Osteocyte (in vitro differentiated cells): ENCODE measurements around the gene DNAI7. TPM values are rescaled to one million over a fixed set of nuclear protein-coding genes. Genes with fewer than 3 reads are reported as not detected.

Experiments
- DNase-seq: peaks from one replicate; pipeline ENCODE4 v3.0.0; 2021; ENCODE audit warnings: mixed read lengths; ENCODE audit not compliant: unreplicated experiment; ENCODE audit errors: extremely low spot score
- H3K27ac Mint-ChIP-seq: one replicate; pipeline ENCODE4 v1.8.0; 2021; ENCODE audit warnings: mild to moderate bottlenecking, mixed read lengths; ENCODE audit not compliant: unreplicated experiment
- H3K27me3 Mint-ChIP-seq: one replicate; pipeline ENCODE4 v1.8.0; 2021; ENCODE audit warnings: mixed read lengths; ENCODE audit not compliant: unreplicated experiment
- H3K36me3 Mint-ChIP-seq: one replicate; pipeline ENCODE4 v1.8.0; 2021; ENCODE audit warnings: mixed read lengths; ENCODE audit not compliant: unreplicated experiment
- H3K4me1 Mint-ChIP-seq: one replicate; pipeline ENCODE4 v1.8.0; 2021; ENCODE audit warnings: mixed read lengths; ENCODE audit not compliant: unreplicated experiment
- H3K4me3 Mint-ChIP-seq: one replicate; pipeline ENCODE4 v1.8.0; 2021; ENCODE audit warnings: mild to moderate bottlenecking, moderate library complexity, mixed read lengths; ENCODE audit not compliant: unreplicated experiment
- H3K9me3 Mint-ChIP-seq: one replicate; pipeline ENCODE4 v1.8.0; 2021; ENCODE audit warnings: mixed read lengths; ENCODE audit not compliant: unreplicated experiment
- CTCF ChIP-seq: fragments of 200-600 bp; sonication (generic); IDR thresholded peaks from 2 replicates; pipeline ENCODE4 v1.5.0; 2021; ENCODE audit warnings: antibody characterized with exemption, mild to moderate bottlenecking, moderate library complexity
- total RNA-seq: library from RNA; stranded (reverse); gene quantifications from 2 replicates; pipeline ENCODE4 v1.2.1, GENCODE V29; 2021

DNAI7 gene
- total RNA-seq, 1 donor from 2014 or later, result 0.30 TPM

GRCh38 chr12:25131270-25131669 lies 63.7 kb downstream of the DNAI7 start:
- no peak for DNase-seq
- no peak for TF ChIP-seq CTCF
- Mint-ChIP-seq H3K27me3 (peaks cover 20% of the 10 kb centered on the region), H3K27ac (no peak overlapping the region), H3K4me3 (no peak overlapping the region), H3K4me1 (peaks cover 15% of the 10 kb centered on the region), H3K36me3 (no peaks in the 10 kb centered on the region), H3K9me3 (no peaks in the 10 kb centered on the region)

- H3K27me3 Mint-ChIP-seq, result peaks cover 20% of the 10 kb centered on the region
- H3K9me3 Mint-ChIP-seq, result no peaks in the 10 kb centered on the region
- peaks cover 12% of the 10 kb centered on the region for H3K4me1 Mint-ChIP-seq
- H3K36me3 Mint-ChIP-seq, result no peaks in the 10 kb centered on the region
- H3K4me3 Mint-ChIP-seq, result no peak overlapping the region
- no peak overlapping the region for H3K27ac Mint-ChIP-seq
- peak; percentile 70 for TF ChIP-seq CTCF
- DNase-seq, result no peak
Observed at GRCh38 chr12:25130741-25131188, 64.2 kb downstream of the DNAI7 start.

DNA sequence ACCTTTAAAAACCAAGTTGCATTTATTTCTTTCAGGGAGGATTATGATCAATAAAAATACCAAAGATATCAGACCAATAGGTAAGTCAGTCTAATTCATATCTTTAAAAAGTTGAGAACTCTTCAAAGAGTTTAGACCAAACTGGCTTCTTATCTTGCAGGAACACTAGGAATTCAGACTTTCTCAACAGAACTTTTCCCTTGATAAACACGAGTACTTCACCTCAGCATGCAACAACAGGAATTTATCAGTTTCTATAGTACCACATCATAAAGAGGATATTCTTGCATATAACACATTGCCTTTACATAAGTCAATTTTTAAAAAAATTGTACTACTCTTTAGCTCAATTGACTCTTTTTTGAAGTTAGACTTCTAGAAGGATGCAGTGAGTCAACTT lies 68.2 kb downstream of the DNAI7 start:
- no peak overlapping the region for H3K27ac Mint-ChIP-seq
- H3K27me3 Mint-ChIP-seq, result peaks cover 10% of the 10 kb centered on the region
- no peaks in the 10 kb centered on the region for H3K36me3 Mint-ChIP-seq
- peaks cover 4% of the 10 kb centered on the region for H3K4me1 Mint-ChIP-seq
- no peak for DNase-seq
- no peaks in the 10 kb centered on the region for H3K9me3 Mint-ChIP-seq
- no peak for TF ChIP-seq CTCF
- H3K4me3 Mint-ChIP-seq, result no peak overlapping the region

GRCh38 chr12:25126101-25126500 lies 68.9 kb downstream of the DNAI7 start:
- H3K27me3 Mint-ChIP-seq, result peaks cover 3% of the 10 kb centered on the region
- TF ChIP-seq CTCF, result no peak
- no peak overlapping the region for H3K4me3 Mint-ChIP-seq
- no peaks in the 10 kb centered on the region for H3K9me3 Mint-ChIP-seq
- peaks cover 6% of the 10 kb centered on the region for H3K4me1 Mint-ChIP-seq
- H3K27ac Mint-ChIP-seq, result no peak overlapping the region
- DNase-seq, result no peak
- no peaks in the 10 kb centered on the region for H3K36me3 Mint-ChIP-seq

DNA sequence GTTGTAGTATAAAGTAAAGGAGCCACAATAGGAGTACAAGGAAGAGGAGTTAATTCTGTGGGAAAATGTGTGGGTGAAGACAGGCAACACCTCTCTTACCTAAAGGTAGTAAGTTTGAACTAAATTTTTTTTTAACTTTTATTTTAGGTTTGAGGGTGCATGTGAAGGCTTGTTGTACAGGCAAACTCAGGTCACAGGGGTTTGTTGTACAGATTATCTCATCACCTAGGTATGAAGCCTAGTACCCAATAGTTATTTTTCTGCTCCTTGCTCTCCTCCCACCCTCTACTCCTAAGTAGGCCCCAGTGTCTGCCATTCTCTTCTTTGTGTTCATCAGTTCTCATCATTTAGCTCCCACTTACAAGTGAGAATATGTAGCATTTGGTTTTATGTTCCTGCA lies 70.5 kb downstream of the DNAI7 start:
- no peak for TF ChIP-seq CTCF
- Mint-ChIP-seq H3K4me1 (peaks cover 6% of the 10 kb centered on the region), H3K27ac (no peak overlapping the region), H3K36me3 (no peaks in the 10 kb centered on the region), H3K4me3 (no peak overlapping the region), H3K27me3 (peaks cover 3% of the 10 kb centered on the region), H3K9me3 (no peaks in the 10 kb centered on the region)
- DNase-seq, result no peak
